NB4 (cell line): Measurements from ENCODE around the gene C2CD2.

Source experiments
- DNase-seq: peaks from one replicate; pipeline ENCODE4 v3.0.0; 2010; ENCODE audit warnings: low read depth
- H3K4me3 ChIP-seq: one replicate; pipeline ENCODE4 v1.5.1; 2011; ENCODE audit warnings: mild to moderate bottlenecking, low read depth, low read length, moderate library complexity
- MYC ChIP-seq: IDR thresholded peaks from 2 replicates; pipeline ENCODE4 v1.6.1; 2011; ENCODE audit warnings: low read depth, low read length
- POLR2A ChIP-seq: IDR thresholded peaks from 2 replicates; pipeline ENCODE4 v1.6.1; 2011; ENCODE audit warnings: mild to moderate bottlenecking; ENCODE audit not compliant: insufficient read length; ENCODE audit errors: extremely low read depth
- TF ChIP-seq, protein P1 (sequence below): IDR thresholded peaks from 2 replicates; pipeline ENCODE4 v1.6.1; 2011; ENCODE audit warnings: low read depth, low read length
- TF ChIP-seq, protein P2 (sequence below): IDR thresholded peaks from one replicate; pipeline ENCODE4 v1.5.1; 2012; ENCODE audit warnings: low read depth, low read length

C2CD2 gene

GRCh38 chr21:41973861-41974751, 20.3 kb upstream of the C2CD2 start:
- DNase-seq, result peak; percentile 89
- TF ChIP-seq, protein P1, sequence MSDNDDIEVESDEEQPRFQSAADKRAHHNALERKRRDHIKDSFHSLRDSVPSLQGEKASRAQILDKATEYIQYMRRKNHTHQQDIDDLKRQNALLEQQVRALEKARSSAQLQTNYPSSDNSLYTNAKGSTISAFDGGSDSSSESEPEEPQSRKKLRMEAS, result peak; percentile 86
- TF ChIP-seq, protein P2, sequence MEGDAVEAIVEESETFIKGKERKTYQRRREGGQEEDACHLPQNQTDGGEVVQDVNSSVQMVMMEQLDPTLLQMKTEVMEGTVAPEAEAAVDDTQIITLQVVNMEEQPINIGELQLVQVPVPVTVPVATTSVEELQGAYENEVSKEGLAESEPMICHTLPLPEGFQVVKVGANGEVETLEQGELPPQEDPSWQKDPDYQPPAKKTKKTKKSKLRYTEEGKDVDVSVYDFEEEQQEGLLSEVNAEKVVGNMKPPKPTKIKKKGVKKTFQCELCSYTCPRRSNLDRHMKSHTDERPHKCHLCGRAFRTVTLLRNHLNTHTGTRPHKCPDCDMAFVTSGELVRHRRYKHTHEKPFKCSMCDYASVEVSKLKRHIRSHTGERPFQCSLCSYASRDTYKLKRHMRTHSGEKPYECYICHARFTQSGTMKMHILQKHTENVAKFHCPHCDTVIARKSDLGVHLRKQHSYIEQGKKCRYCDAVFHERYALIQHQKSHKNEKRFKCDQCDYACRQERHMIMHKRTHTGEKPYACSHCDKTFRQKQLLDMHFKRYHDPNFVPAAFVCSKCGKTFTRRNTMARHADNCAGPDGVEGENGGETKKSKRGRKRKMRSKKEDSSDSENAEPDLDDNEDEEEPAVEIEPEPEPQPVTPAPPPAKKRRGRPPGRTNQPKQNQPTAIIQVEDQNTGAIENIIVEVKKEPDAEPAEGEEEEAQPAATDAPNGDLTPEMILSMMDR, result no peak
- TF ChIP-seq POLR2A (no peak), MYC (peak; percentile 70)
- H3K4me3 ChIP-seq, result no peak overlapping the region

GRCh38 chr21:41973427-41973831, 19.6 kb upstream of the C2CD2 start:
- H3K4me3 ChIP-seq, result no peak overlapping the region
- TF ChIP-seq, protein P2, result no peak
- TF ChIP-seq, protein P1, result no peak
- TF ChIP-seq MYC (no peak), POLR2A (no peak)
- DNase-seq, result no peak

GRCh38 chr21:41972511-41973205, 18.8 kb upstream of the C2CD2 start:
- TF ChIP-seq, protein P1, result no peak
- TF ChIP-seq MYC, result no peak
- TF ChIP-seq, protein P2, result no peak
- no peak for TF ChIP-seq POLR2A
- no peak overlapping the region for H3K4me3 ChIP-seq
- DNase-seq, result no peak

- no peak for DNase-seq
- H3K4me3 ChIP-seq, result no peak overlapping the region
- TF ChIP-seq, protein P2, result no peak
- TF ChIP-seq, protein P1, result no peak
- TF ChIP-seq POLR2A (no peak), MYC (no peak)
Measured at GRCh38 chr21:41971891-41972290, 18.1 kb upstream of the C2CD2 start.

DNA sequence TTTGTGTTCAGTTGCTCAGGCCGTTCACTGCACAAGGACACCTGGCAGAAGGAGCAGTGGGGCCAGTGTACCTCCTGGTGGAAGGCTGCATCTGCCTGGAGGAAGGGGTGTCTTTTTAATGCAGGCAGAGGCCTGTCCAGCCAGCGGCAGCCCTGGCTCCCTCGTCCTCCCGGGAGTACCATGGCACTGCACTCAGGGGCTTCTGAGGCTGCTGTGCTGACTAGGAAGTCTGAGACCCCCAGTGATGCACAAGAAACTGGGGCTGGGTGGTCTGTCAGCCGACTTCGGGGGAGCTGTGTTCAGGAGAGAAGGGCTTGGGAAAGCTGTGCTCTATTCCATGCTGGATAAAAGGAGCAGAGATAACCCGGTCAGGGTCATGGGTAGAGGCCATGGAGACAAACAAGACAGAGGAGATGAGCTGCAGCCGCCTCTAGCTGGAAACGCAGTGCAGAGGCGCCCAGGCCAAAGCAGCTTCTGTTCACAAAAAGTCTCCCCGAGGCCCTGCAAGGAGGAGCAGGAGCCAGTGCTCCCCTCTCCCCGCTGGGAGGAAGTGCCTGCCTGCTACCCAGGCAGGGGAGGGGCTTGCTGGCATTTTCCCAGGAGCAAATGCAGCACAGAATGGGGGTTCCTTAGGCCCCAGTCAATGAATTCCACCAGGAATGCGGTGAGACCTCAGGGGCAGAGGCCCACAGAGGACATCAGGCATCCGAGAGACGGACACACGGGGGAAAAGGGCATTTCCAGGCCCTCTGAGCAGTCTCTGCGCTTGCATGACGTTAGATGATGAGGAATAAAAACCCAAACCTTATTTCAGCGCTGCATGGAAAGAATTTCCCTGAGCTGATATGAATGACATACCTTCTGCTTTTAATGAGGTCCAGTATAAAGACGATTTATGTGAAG, 17.2 kb upstream of the C2CD2 start:
- no peak for DNase-seq

More for the DNA sequence above, 17.2 kb upstream of the C2CD2 start:
- no peak overlapping the region for H3K4me3 ChIP-seq
- TF ChIP-seq POLR2A (no peak), MYC (no peak)
- TF ChIP-seq, protein P1, result no peak
- TF ChIP-seq, protein P2, result no peak
